Caco-2 (cell line): ENCODE data around the gene SLC35E1. TPM values are rescaled to one million over a fixed set of nuclear protein-coding genes. Genes with fewer than 3 reads are reported as not detected.

Experiments used
- BruUV-seq: library from RNA; stranded (reverse); fragments of 400-500 nt; replicated peaks from 2 replicates; lab custom pipeline; 2021; lab: Mats Ljungman, UMichigan
- CTCF ChIA-PET: fragments of 300-600 bp; sonication (Branson Sonifier 250); formaldehyde crosslinking; loops from one replicate; lab custom pipeline; 2022; ENCODE audit warnings: antibody characterized with exemption; lab: Charles Lee
- POLR2A ChIA-PET: fragments of 300-600 bp; sonication (Branson Sonifier 250); formaldehyde crosslinking; loops from one replicate; lab custom pipeline; 2022; ENCODE audit warnings: antibody characterized with exemption; lab: Charles Lee
- DNase-seq, 2 experiments: peaks; one replicate each; pipeline versions ENCODE4 v3.0.0 to v3.0.0-alpha.2; 2020 to 2022
- H3K27me3 ChIP-seq: replicated peaks from 2 replicates; pipeline ENCODE4 v1.6.0; 2011; ENCODE audit warnings: low read length; ENCODE audit not compliant: control insufficient read depth, insufficient read depth
- H3K36me3 ChIP-seq: 2 replicates; pipeline ENCODE4 v1.5.1; 2011; ENCODE audit warnings: low read length; ENCODE audit not compliant: control insufficient read depth, insufficient read depth
- H3K4me1 ChIP-seq: fragments of 250-450 bp; sonication (Bioruptor Pico); 2 replicates; pipeline ENCODE4 v1.5.1; 2020; ENCODE audit warnings: mild to moderate bottlenecking
- H3K4me3 ChIP-seq: 2 replicates; pipeline ENCODE4 v1.5.1; 2011; ENCODE audit warnings: low read depth, mild to moderate bottlenecking, control low read depth, low read length
- H3K9me3 ChIP-seq: fragments of 250-450 bp; sonication (Bioruptor Pico); 2 replicates; pipeline ENCODE4 v1.5.1; 2020; ENCODE audit warnings: mild to moderate bottlenecking, moderate library complexity
- H3K27ac Mint-ChIP-seq: one replicate; pipeline ENCODE4 v1.8.0; 2022; ENCODE audit warnings: mixed read lengths; ENCODE audit not compliant: unreplicated experiment
- H3K27me3 Mint-ChIP-seq: one replicate; pipeline ENCODE4 v1.8.0; 2022; ENCODE audit warnings: mixed read lengths; ENCODE audit not compliant: insufficient read depth, unreplicated experiment
- H3K36me3 Mint-ChIP-seq: one replicate; pipeline ENCODE4 v1.8.0; 2022; ENCODE audit warnings: mild to moderate bottlenecking, mixed read lengths; ENCODE audit not compliant: insufficient read depth, unreplicated experiment
- H3K4me1 Mint-ChIP-seq: one replicate; pipeline ENCODE4 v1.8.0; 2022; ENCODE audit warnings: low read depth, mixed read lengths; ENCODE audit not compliant: unreplicated experiment
- H3K4me3 Mint-ChIP-seq: one replicate; pipeline ENCODE4 v1.8.0; 2022; ENCODE audit warnings: mild to moderate bottlenecking, moderate library complexity, mixed read lengths; ENCODE audit not compliant: unreplicated experiment
- H3K9me3 Mint-ChIP-seq: one replicate; pipeline ENCODE4 v1.8.0; 2022; ENCODE audit warnings: mixed read lengths; ENCODE audit not compliant: unreplicated experiment
- CTCF ChIP-seq, 2 experiments: fragments of 200-600 bp in 1 of 2; IDR thresholded peaks; 1 replicate in 1 of 2; 2 replicates in 1 of 2; pipeline versions ENCODE4 v1.5.1 to v1.8.0; 2011 to 2022; ENCODE audit warnings: antibody characterized with exemption in 1 of 2, control low read depth in 1 of 2, inconsistent platforms in 1 of 2, low read depth in 1 of 2, low read length in 1 of 2, mild to moderate bottlenecking in 1 of 2, moderate library complexity in 1 of 2; ENCODE audit not compliant: insufficient read depth in 1 of 2, severe bottlenecking in 1 of 2, unreplicated experiment in 1 of 2
- intact Hi-C: fragments of 100-400 bp; cut with micrococcal nuclease; formaldehyde crosslinking; loops from one replicate; pipeline ENCODE4 v1.10.0; 2022; ENCODE audit not compliant: unreplicated experiment
- total RNA-seq: library from RNA; stranded (reverse); gene quantifications from 2 replicates; pipeline ENCODE4 v1.2.3, GENCODE V29; 2022

Gene SLC35E1
- total RNA-seq, 1 experiment from 2014 or later = 37.9 TPM

DNA sequence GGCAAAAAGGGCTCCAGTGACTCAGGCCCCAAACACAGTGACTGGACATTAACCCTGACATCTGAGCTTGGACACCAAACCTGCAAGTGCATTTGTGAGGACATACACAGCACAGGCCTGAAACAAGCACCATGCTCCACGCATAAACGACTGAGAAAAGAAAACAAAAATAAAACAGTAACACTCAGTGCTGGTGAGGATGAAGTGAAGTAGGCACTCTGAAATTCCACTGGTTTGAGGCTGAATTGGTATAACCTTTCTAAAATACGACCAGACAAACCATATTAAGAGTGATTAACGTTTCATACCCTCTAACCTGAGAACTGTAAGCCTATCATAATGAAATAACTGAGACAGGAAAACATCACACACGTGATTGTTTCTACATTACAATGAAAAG, 5.5 kb downstream of the SLC35E1 start:
- no peaks in the 10 kb centered on the region for H3K9me3 ChIP-seq
- POLR2A ChIA-PET = no interaction called here
- peaks cover 21% of the 10 kb centered on the region for H3K4me1 ChIP-seq
- H3K4me3 ChIP-seq = no peak overlapping the region
- no peaks in the 10 kb centered on the region for H3K27me3 ChIP-seq
- H3K9me3 Mint-ChIP-seq = no peaks in the 10 kb centered on the region
- no peak for TF ChIP-seq CTCF (IDR thresholded peaks at IDR 0.05; ENCODE audit: insufficient read depth in 1 of 2, low read depth in 1 of 2, low read length in 1 of 2, severe bottlenecking in 1 of 2, unreplicated experiment in 1 of 2)
- H3K36me3 Mint-ChIP-seq = peaks cover 74% of the 10 kb centered on the region
- H3K27me3 Mint-ChIP-seq = no peaks in the 10 kb centered on the region
- CTCF ChIA-PET = no interaction called here
- H3K36me3 ChIP-seq = peaks cover 6% of the 10 kb centered on the region
- intact Hi-C loops = no loop called here
- peaks cover 12% of the 10 kb centered on the region for H3K4me1 Mint-ChIP-seq
- H3K27ac Mint-ChIP-seq = no peak overlapping the region
- no TSS peak for BruUV-seq
- no peak for DNase-seq
- no peak overlapping the region for H3K4me3 Mint-ChIP-seq

- intact Hi-C loops = no loop called here
- POLR2A ChIA-PET = no interaction called here
- CTCF ChIA-PET = no interaction called here
Observed at GRCh38 chr19:16566161-16566560, 6.1 kb downstream of the SLC35E1 start.

GRCh38 chr19:16564842-16565241, 7.4 kb downstream of the SLC35E1 start:
- H3K27ac Mint-ChIP-seq = no peak overlapping the region
- H3K36me3 Mint-ChIP-seq = peaks cover 75% of the 10 kb centered on the region
- no peaks in the 10 kb centered on the region for H3K27me3 Mint-ChIP-seq
- Histone ChIP-seq H3K4me3 (no peak overlapping the region), H3K27me3 (no peaks in the 10 kb centered on the region), H3K4me1 (peaks cover 15% of the 10 kb centered on the region), H3K36me3 (peaks cover 7% of the 10 kb centered on the region), H3K9me3 (no peaks in the 10 kb centered on the region)
- POLR2A ChIA-PET = no interaction called here
- no peak for TF ChIP-seq CTCF (IDR thresholded peaks at IDR 0.05; ENCODE audit: insufficient read depth in 1 of 2, low read depth in 1 of 2, low read length in 1 of 2, severe bottlenecking in 1 of 2, unreplicated experiment in 1 of 2)
- H3K4me3 Mint-ChIP-seq = peak overlapping the region; percentile 32
- DNase-seq = peak in 1 of 2 experiments; percentile 49
- peaks cover 12% of the 10 kb centered on the region for H3K4me1 Mint-ChIP-seq
- no TSS peak for BruUV-seq
- H3K9me3 Mint-ChIP-seq = no peaks in the 10 kb centered on the region
- intact Hi-C loops = loop anchor here (2.0 kb wide), 1 partner anchor 64 kb away; the partner anchor contains the start of gene MED26
- CTCF ChIA-PET = no interaction called here

More at GRCh38 chr19:16566161-16566560, 6.1 kb downstream of the SLC35E1 start:
- TF ChIP-seq CTCF (IDR thresholded peaks at IDR 0.05; ENCODE audit: insufficient read depth in 1 of 2, low read depth in 1 of 2, low read length in 1 of 2, severe bottlenecking in 1 of 2, unreplicated experiment in 1 of 2) = no peak
- Mint-ChIP-seq H3K27me3 (no peaks in the 10 kb centered on the region), H3K27ac (no peak overlapping the region), H3K4me1 (peaks cover 12% of the 10 kb centered on the region), H3K9me3 (no peaks in the 10 kb centered on the region), H3K4me3 (no peak overlapping the region), H3K36me3 (peaks cover 73% of the 10 kb centered on the region)
- BruUV-seq = no TSS peak
- peaks cover 21% of the 10 kb centered on the region for H3K4me1 ChIP-seq
- no peaks in the 10 kb centered on the region for H3K27me3 ChIP-seq
- no peaks in the 10 kb centered on the region for H3K9me3 ChIP-seq
- no peak overlapping the region for H3K4me3 ChIP-seq
- no peak for DNase-seq
- H3K36me3 ChIP-seq = peaks cover 8% of the 10 kb centered on the region
